HG02852 (cell line): ENCODE results near the gene PDCD7.
"Not testable (repeated sequence)": the region's sequence is repeated elsewhere in the genome, so short reads cannot be mapped to it uniquely, and the experiment has no call there.

Experiments
- ATAC-seq: cut with Tn5 transposase; IDR thresholded peaks from one replicate; pipeline ENCODE4 v1.9.1; 2021; ENCODE audit warnings: mild to moderate bottlenecking, moderate library complexity; ENCODE audit not compliant: unreplicated experiment

Gene PDCD7

GRCh38 chr15:65076486-65077290 is 56.9 kb downstream of the PDCD7 start, which contains the start of gene KBTBD13:
Gene KBTBD13 (plus strand): TSS chr15:65076746. CDS start chr15:65076816, 70 bp downstream.
- no peak for ATAC-seq

DNA sequence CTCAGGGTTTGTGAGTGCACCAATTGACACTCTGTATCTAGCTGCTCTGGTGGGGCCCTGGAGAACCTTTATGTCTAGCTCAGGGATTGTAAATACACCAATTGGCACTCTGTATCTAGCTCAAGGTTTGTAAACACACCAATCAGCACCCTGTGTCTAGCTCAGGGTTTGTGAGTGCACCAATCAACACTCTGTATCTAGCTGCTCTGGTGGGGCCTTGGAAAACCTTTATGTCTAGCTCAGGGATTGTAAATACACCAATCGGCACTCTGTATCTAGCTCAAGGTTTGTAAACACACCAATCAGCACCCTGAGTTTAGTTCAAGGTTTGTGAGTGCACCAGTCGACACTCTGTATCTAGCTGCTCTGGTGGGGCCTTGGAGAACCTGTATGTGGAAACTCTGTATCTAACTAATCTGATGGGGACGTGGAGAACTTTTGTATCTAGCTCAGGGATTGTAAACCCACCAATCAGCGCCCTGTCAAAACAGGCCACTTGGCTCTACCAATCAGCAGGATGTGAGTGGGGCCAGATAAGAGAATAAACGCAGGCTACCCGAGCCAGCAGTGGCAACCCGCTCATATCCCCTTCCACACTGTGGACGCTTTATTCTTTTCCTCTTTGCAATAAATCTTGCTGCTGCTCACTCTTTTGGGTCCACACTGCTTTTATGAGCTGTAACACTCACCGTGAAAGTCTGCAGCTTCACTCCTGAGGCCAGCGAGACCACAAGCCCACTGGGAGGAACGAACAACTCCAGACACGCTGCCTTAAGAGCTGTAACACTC is 57.8 kb downstream of the PDCD7 start:
- not testable (repeated sequence) for ATAC-seq

GRCh38 chr15:65074946-65075345 is 58.7 kb downstream of the PDCD7 start:
- ATAC-seq, result not testable (repeated sequence)

DNA sequence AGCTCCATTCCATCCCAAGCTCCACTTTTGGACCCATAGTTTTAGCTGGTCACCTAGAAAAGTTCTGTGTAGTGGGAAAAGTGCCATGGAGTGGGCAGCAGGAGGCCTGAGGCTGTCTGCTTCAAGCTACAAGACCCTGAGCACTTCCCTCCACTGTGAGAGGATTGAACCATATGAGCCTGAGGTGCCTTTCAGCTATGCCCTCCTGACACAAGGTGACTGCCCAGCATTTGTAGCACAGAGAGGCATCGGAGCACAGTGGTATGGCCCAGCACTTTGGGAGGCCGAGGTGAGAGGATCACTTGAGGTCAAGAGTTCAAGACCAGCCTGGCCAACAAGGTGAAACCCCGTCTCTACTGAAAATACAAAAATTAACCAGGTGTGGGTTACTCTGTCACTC is 61.0 kb downstream of the PDCD7 start:
- no peak for ATAC-seq

DNA sequence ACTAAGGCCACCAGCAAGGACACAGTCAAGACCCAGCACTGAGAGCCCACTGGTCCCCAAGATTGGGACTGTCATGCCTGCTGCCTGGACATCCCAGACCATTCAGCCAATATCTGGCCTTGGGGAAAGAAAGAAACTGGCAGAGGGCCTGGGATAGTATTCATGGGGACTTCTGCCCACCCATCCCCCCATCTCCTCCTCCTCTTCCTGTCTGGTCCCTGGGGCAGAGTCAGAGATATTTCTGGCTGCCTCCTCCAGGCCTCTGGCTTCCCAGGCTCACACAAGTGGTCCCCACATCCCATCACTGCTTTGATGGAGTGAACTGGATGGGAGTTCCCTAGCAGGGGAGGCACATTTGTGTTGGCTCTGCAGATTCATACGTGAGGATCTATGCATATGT is 61.6 kb downstream of the PDCD7 start:
- ATAC-seq, result no peak

DNA sequence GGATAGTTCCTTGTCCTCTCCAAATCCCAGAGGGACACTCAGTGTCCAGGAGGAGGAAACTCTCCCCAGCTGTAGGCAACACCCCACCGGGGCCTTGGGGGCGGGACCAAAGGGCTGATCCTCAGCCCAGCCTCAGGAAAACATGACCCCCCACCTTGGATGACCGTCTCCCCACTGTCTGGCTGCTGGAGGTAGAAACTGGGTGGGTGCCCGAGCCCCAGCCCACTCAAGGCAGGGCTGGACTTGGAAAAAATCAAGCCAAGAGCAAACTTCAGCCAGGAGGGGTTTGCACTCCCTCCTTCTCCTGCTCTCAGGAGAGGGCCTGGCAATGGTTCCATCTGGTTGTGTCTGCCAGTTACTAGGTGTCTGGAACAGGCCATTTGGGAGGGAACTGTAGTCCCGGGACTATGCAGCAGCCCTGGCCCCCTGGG is 62.2 kb downstream of the PDCD7 start:
- ATAC-seq, result no peak

DNA sequence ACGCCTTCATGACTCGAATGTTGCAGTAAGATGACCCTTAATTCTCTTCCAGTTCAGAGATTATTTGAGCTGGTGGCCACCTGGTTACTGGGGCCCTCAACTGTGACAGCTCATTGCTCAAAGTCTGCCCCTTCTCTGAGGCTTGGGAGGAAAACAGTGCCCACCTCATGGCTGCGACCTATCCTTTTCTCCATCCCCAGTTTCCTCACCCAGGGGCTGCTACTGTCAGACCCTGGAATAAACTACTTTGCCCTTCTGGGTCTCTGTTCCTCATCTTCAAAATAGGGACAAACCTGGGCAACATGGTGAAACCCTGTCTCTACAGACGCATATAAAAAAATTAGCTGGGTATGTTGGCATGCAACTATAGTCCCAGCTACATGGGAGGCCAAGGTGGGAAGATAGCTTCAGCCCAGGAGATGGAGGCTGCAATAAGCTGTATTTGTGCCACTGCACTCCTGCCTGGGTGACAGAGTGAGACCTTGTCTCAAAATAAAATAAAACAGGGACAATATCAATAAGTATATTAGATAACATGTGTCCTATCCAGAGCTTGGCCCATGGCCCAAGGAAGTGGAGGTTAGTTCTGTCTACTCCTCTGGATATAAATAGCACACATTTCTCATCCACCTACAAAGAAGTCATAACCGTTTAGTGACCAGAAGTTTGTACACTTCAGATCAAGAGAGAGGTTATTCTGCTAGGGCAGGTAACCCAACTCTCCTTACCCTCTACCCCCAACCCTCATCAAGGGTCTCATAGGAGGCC is 63.6 kb downstream of the PDCD7 start:
- no peak for ATAC-seq

DNA sequence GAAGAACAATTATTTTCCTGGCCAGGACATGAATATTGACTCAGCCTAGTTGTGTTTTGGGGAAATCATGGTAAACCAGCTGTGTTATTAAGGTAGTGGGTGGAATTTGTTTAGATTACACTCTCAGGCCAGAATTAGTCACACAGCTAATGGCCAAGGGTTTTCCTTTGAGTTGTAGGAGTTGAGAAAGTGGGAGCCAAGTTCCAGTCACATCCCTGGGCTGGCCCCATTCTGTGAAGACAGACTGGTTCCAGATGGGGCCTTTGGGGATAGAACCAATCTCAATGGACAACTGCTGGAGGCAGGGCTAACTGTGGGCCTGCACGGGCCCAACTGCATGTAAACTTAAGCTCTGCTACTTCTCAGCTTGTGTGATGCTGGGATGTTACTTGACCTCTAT is 64.4 kb downstream of the PDCD7 start:
- ATAC-seq, result no peak

DNA sequence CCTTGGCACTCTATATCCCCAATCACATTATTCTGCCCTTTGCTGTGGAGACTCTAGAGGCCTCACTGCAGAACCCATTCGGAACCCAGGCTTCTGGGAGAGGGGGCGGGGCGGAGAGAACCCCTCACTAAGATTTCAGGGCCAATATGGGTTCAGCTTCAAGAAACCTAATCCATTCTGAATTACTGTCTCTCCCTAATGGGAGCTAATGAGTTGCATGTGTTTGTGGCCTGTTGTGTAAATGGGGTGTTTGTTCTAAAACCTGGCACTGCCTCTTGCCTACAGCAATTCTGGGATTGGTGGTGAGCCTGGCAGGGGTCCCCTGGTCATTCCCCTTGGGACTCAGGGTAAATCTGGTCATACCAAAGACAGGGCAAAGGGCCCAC is 65.2 kb downstream of the PDCD7 start:
- ATAC-seq, result no peak

DNA sequence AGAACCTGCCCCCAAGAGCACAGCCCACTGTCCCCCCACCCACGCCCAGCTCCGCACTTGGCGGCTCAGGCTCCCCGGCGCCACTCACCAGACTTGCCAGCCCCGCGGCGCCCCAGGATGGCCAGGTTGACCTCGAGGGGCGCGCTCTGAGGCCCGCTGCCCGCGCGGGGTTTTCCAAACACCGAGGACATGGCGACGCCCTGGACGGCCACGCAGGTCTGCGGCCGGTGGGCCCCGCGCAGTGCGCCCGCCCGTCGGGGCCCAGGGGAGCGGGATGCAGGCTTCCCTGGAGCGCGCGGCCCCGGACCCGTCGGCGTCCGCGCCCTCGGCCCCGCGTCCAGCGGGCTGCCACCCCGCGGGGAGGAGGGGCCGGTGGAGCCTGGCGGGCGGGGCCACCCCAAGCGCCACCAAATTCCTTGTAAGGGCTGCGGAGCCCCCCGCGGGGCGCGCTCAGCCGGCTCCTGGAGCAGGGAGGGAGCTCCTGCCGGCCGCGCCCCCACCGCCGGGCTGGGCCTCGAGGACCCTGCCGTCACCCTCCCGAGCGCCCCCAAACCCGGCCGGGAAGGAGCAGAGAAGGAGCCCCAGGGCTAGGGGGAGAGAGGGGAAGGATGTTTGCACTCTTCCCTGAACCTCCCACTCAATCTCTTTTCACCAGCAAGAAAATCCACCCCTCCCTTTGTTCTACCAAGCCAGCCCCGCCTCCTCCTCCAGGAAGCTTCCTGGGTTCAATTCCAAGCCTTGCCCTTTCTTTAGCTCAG is 65.8 kb downstream of the PDCD7 start, which contains the start of gene RASL12:
Gene RASL12, minus strand, starts transcription at position 347 of the 758 bp plus-strand sequence. Its CDS starts 156 bp downstream, at position 191.
- ATAC-seq, result no peak
